GM12864 (cell line): ENCODE data around the gene HSP90AB1.
"Not testable (repeated sequence)": the region's sequence is repeated elsewhere in the genome, so short reads cannot be mapped to it uniquely, and the experiment has no call there.

Experiments used
- DNase-seq: peaks from one replicate; pipeline ENCODE4 v3.0.0-alpha.2; 2011; ENCODE audit warnings: low read depth
- H3K4me3 ChIP-seq: 2 replicates; pipeline ENCODE4 v1.5.1; 2011; ENCODE audit warnings: mild to moderate bottlenecking, low read depth, low read length, control low read depth
- TF ChIP-seq, protein P1 (sequence below): IDR thresholded peaks from 2 replicates; pipeline ENCODE4 v1.5.1; 2011; ENCODE audit warnings: low read depth, mild to moderate bottlenecking, moderate library complexity, low read length, control low read depth, inconsistent platforms; ENCODE audit errors: missing control alignments

Gene HSP90AB1

GRCh38 chr6:44227148-44227793 lies 19.6 kb upstream of the HSP90AB1 start:
- TF ChIP-seq, protein P1, sequence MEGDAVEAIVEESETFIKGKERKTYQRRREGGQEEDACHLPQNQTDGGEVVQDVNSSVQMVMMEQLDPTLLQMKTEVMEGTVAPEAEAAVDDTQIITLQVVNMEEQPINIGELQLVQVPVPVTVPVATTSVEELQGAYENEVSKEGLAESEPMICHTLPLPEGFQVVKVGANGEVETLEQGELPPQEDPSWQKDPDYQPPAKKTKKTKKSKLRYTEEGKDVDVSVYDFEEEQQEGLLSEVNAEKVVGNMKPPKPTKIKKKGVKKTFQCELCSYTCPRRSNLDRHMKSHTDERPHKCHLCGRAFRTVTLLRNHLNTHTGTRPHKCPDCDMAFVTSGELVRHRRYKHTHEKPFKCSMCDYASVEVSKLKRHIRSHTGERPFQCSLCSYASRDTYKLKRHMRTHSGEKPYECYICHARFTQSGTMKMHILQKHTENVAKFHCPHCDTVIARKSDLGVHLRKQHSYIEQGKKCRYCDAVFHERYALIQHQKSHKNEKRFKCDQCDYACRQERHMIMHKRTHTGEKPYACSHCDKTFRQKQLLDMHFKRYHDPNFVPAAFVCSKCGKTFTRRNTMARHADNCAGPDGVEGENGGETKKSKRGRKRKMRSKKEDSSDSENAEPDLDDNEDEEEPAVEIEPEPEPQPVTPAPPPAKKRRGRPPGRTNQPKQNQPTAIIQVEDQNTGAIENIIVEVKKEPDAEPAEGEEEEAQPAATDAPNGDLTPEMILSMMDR = no peak
- no peak for DNase-seq
- H3K4me3 ChIP-seq = no peak overlapping the region

GRCh38 chr6:44228031-44228430 lies 18.9 kb upstream of the HSP90AB1 start:
- DNase-seq = no peak
- H3K4me3 ChIP-seq = no peak overlapping the region
- TF ChIP-seq, protein P1 = no peak

DNA sequence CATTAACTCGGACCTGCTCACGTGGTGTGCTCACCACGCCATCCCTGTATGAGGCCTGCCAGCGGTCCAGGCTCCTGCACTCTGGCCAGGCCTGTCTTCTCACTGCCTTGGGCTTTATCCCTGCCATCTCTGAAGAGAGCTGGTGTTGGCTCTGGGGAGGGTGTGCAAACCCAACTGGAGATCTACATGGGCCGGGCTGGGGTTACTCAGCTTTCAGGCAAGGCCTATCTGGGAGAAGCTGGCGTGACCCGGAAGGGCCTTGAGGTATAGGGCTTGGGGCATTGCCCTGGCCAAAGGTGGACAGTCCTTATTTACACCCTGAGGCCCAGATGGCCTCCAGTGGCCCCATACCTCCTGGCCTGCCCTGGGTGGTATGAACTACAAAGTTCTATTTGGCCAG lies 18.5 kb upstream of the HSP90AB1 start:
- DNase-seq = no peak
- H3K4me3 ChIP-seq = no peak overlapping the region
- TF ChIP-seq, protein P1 = no peak

- DNase-seq = no peak
- TF ChIP-seq, protein P1 = no peak
- no peak overlapping the region for H3K4me3 ChIP-seq
Measured at GRCh38 chr6:44228836-44229235, 18.1 kb upstream of the HSP90AB1 start.

DNA sequence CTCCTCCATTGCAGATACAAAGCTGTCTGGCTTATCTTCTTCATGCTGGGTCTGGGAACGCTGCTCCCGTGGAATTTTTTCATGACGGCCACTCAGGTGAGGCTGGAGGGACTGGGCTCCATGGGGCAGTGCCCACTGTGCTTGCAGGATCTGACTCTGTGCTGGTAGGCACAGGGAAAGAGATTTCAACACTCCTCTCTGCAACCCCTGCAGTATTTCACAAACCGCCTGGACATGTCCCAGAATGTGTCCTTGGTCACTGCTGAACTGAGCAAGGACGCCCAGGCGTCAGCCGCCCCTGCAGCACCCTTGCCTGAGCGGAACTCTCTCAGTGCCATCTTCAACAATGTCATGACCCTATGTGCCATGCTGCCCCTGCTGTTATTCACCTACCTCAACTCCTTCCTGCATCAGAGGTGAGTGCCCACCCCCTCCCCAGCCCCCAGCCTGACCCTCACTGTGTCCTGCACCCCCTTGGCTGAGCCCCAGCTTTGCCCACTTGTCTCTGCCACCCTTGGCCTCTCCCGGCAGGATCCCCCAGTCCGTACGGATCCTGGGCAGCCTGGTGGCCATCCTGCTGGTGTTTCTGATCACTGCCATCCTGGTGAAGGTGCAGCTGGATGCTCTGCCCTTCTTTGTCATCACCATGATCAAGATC lies 17.4 kb upstream of the HSP90AB1 start:
- H3K4me3 ChIP-seq = no peak overlapping the region
- TF ChIP-seq, protein P1 = no peak
- no peak for DNase-seq

DNA sequence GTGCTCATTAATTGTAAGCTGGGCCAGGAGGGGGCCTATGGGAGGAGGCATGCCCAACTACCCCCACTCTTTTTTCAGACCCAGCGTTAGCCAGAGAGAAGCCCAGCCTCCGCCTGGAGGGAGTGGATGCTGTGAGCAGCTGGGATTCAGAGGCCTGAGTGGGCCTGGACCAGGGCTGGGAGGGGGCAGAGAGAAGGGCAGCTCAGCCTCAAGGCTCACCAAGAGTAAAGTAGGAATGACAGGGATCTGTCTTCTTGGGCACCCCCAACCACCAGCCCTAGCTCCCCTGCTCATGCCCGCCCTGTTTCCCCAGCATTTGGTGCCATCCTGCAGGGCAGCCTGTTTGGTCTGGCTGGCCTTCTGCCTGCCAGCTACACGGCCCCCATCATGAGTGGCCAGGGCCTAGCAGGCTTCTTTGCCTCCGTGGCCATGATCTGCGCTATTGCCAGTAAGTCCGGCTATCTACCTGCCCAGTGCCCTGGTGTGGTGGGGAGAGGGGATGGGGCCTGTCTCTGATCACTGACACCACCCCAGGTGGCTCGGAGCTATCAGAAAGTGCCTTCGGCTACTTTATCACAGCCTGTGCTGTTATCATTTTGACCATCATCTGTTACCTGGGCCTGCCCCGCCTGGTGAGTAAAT lies 16.7 kb upstream of the HSP90AB1 start:
- TF ChIP-seq, protein P1 = no peak
- no peak for DNase-seq
- H3K4me3 ChIP-seq = no peak overlapping the region

DNA sequence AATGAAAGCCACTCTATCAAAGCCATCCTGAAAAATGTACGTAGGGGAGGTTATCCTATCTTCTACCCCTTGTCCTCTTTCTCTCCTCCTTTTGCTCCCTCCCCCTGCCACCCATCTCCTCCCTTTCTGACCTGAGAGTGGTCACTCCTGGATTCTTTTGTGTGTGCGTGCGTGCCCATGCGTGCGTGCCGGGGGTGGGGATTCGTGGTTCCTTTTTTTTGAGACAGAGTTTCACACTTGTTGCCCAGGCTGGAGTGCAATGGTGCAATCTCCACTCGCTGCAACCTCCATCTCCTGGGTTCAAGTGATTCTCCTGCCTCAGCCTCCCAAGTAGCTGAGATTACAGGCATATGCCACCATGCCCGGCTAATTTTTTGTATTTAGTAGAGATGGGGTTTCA lies 15.5 kb upstream of the HSP90AB1 start:
- not testable (repeated sequence) for DNase-seq, H3K4me3 ChIP-seq
